Thoracic aorta (tissue), 2 donors: ENCODE results near the gene NPHP4. TPM values are rescaled to one million over a fixed set of nuclear protein-coding genes. Genes with fewer than 3 reads are reported as not detected.
A peak's percentile ranks its signal among the peaks of the same experiment; 100 is the strongest.

Experiments used
- ATAC-seq: fragments of 150-250 bp; one replicate; pipeline ENCODE4 v1.8.0; 2017; ENCODE audit warnings: low read depth; ENCODE audit not compliant: insufficient number of reproducible peaks, low FRiP score
- DNase-seq: peaks from one replicate; pipeline ENCODE4 v3.0.0-alpha.2; 2020; ENCODE audit warnings: low spot score
- H3K27ac ChIP-seq, 2 donors: fragments of 200-600 bp; sonication (generic); 1 replicate in 1 of 2; 2 replicates in 1 of 2; pipeline ENCODE4 v1.5.1; 2016; ENCODE audit warnings: mild to moderate bottlenecking in 2 of 2, moderate library complexity in 2 of 2
- H3K27me3 ChIP-seq: fragments of 200-600 bp; sonication (generic); replicated peaks from 2 replicates; pipeline ENCODE4 v1.6.0; 2016; ENCODE audit warnings: mild to moderate bottlenecking; ENCODE audit not compliant: insufficient read depth
- H3K36me3 ChIP-seq: fragments of 200-600 bp; sonication (generic); one replicate; pipeline ENCODE4 v1.5.1; 2016
- H3K4me1 ChIP-seq, 2 donors: fragments of 200-600 bp; sonication (generic); 1 replicate in 1 of 2; 2 replicates in 1 of 2; pipeline versions ENCODE4 v1.5.1 to v1.6.0; 2016; ENCODE audit warnings: low read depth in 2 of 2, mild to moderate bottlenecking in 1 of 2; ENCODE audit not compliant: control insufficient read depth in 1 of 2
- H3K4me3 ChIP-seq: fragments of 200-600 bp; sonication (generic); 2 replicates; pipeline ENCODE4 v1.5.1; 2016; ENCODE audit warnings: mild to moderate bottlenecking
- H3K9me3 ChIP-seq: fragments of 200-600 bp; sonication (generic); 2 replicates; pipeline ENCODE4 v1.5.1; 2016
- total RNA-seq, 2 donors: library from RNA; depleted of rRNA; stranded (reverse); fragments of >200 nt; gene quantifications; one replicate each; pipeline versions ENCODE4 v1.1.0 to v1.2.3, GENCODE V29; 2016
- TF ChIP-seq, protein P1 (sequence below): fragments of 200-600 bp; sonication (generic); IDR thresholded peaks from one replicate; pipeline ENCODE4 v1.5.1; 2019; ENCODE audit warnings: antibody characterized with exemption

The NPHP4 gene
- total RNA-seq, 2 donors from 2014 or later, result 11.4 to 15.1 TPM

- DNase-seq, result no peak
These were observed 15.3 kb downstream of the NPHP4 start for GRCh38 chr1:5976726-5977493.

GRCh38 chr1:5976231-5976630 is 16.0 kb downstream of the NPHP4 start:
- DNase-seq (no peak), ATAC-seq (no peak)
- Histone ChIP-seq H3K36me3 (no peaks in the 10 kb centered on the region), H3K27me3 (no peaks in the 10 kb centered on the region), H3K9me3 (no peaks in the 10 kb centered on the region), H3K4me3 (no peak overlapping the region), H3K4me1 (no peaks in the 10 kb centered on the region), H3K27ac (no peak overlapping the region)
- TF ChIP-seq, protein P1, sequence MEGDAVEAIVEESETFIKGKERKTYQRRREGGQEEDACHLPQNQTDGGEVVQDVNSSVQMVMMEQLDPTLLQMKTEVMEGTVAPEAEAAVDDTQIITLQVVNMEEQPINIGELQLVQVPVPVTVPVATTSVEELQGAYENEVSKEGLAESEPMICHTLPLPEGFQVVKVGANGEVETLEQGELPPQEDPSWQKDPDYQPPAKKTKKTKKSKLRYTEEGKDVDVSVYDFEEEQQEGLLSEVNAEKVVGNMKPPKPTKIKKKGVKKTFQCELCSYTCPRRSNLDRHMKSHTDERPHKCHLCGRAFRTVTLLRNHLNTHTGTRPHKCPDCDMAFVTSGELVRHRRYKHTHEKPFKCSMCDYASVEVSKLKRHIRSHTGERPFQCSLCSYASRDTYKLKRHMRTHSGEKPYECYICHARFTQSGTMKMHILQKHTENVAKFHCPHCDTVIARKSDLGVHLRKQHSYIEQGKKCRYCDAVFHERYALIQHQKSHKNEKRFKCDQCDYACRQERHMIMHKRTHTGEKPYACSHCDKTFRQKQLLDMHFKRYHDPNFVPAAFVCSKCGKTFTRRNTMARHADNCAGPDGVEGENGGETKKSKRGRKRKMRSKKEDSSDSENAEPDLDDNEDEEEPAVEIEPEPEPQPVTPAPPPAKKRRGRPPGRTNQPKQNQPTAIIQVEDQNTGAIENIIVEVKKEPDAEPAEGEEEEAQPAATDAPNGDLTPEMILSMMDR, result no peak

More at GRCh38 chr1:5976726-5977493, 15.3 kb downstream of the NPHP4 start:
- H3K36me3 ChIP-seq, result no peaks in the 10 kb centered on the region
- no peaks in the 10 kb centered on the region for H3K27me3 ChIP-seq
- TF ChIP-seq, protein P1, result no peak
- no peaks in the 10 kb centered on the region for H3K9me3 ChIP-seq
- no peak overlapping the region for H3K4me3 ChIP-seq
- H3K4me1 ChIP-seq, result no peaks in the 10 kb centered on the region
- no peak for ATAC-seq
- H3K27ac ChIP-seq, result no peak overlapping the region

DNA sequence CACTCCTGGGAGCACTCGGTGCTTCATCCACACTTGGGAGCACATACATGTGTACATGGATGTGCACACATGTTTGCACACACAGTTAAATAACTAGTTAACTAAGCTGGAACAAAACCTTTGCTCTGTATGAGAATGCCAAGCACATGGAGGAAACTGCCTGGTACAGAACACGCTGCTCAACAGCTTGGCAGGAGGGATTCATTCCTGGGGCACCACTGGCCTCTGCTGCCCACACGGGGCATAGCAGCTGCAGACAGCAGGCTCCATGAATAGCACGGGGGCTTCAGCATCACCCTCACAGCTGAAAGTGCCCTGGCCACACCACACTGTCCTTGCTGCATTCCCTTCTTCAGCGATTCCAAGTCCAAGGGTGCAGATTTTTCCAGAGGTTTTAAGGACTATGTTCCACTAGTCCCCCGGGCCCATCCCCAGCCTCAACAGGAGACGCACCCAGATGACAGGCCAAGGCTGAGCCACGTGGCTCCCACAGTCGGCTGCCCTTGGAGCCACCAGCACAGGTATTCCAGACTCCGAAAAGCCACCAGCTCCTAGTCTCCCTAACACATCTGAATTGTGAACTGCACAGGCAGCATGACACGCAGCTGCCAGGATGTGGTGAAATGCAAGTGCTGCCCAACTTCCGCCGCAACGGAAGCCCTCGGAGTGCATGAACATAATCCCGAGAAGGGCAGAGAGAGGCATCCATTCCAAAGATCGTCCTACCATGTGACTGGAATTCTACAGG is 16.9 kb downstream of the NPHP4 start:
- Histone ChIP-seq H3K4me3 (no peak overlapping the region), H3K27me3 (no peaks in the 10 kb centered on the region), H3K27ac (no peak overlapping the region), H3K36me3 (no peaks in the 10 kb centered on the region), H3K9me3 (no peaks in the 10 kb centered on the region), H3K4me1 (no peaks in the 10 kb centered on the region)
- DNase-seq (no peak), ATAC-seq (no peak)
- TF ChIP-seq, protein P1, result peak; percentile 63

DNA sequence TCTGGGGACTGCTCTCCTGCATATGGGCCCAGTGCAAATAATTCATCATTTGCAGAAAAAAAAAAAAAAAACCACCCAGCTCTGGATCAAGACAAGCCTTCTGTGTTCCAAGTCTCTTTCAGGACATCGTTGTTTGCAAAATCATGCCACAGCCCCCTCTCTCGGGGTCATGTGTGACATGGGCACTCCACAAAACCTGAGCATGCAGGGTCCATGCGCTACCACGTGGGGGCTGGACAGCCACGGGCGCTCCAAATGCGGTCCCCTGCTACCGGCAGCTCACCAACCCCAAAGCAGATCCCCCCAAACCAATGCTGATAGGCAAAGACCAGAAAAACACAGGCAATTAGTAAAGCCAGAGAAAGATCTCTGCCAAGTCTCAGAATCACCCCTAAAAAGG is 17.6 kb downstream of the NPHP4 start:
- ATAC-seq, result no peak

DNA sequence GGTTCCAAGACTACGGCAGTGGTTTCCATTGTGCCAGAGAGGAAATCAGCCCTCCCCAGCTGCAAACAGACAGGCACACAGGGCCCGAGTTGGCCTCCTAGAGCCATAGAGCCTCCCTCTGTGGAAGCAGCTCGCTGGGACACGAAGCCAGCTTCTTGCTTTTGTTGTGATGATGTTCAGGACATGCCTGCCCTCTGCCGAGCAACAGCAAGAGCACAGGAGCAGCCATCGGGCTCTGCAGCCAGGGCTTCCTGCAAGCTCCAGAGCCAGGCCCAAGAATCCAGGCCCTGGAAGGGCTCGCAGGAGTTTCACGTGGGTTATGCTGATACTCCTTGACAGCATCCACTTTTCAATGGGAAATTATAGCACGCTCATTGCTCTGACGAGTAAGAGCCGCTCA is 18.5 kb downstream of the NPHP4 start:
- DNase-seq, result no peak
- H3K4me3 ChIP-seq, result no peak overlapping the region
- no peaks in the 10 kb centered on the region for H3K27me3 ChIP-seq
- ATAC-seq, result no peak
- no peaks in the 10 kb centered on the region for H3K36me3 ChIP-seq
- H3K27ac ChIP-seq, result no peak overlapping the region
- TF ChIP-seq, protein P1, result no peak
- H3K9me3 ChIP-seq, result no peaks in the 10 kb centered on the region
- H3K4me1 ChIP-seq, result no peaks in the 10 kb centered on the region

More for the DNA sequence above, 17.6 kb downstream of the NPHP4 start:
- Histone ChIP-seq H3K4me1 (no peaks in the 10 kb centered on the region), H3K9me3 (no peaks in the 10 kb centered on the region), H3K4me3 (no peak overlapping the region), H3K27ac (no peak overlapping the region), H3K36me3 (no peaks in the 10 kb centered on the region), H3K27me3 (no peaks in the 10 kb centered on the region)
- TF ChIP-seq, protein P1, result no peak
- no peak for DNase-seq
